ENCODE measurements around the gene CIAO3.
"Not testable (repeated sequence)": the region's sequence is repeated elsewhere in the genome, so short reads cannot be mapped to it uniquely, and the experiment has no call there.

The CIAO3 gene

GRCh38 chr16:760545-761343 lies 19.9 kb upstream of the CIAO3 start, which contains the start of gene MSLN:
Gene MSLN (plus strand): TSS chr16:760734. CDS start chr16:762681, 1,947 bp downstream.
- no peak within 1 kb of the TSS for H3K4me3 ChIP-seq (ENCODE audit: insufficient read depth, low read depth, low read length)
- peaks cover 3% of the 10 kb centered on the region for H3K4me1 ChIP-seq (ENCODE audit: control insufficient read depth, insufficient read depth, low read length)
- no peaks in the 10 kb centered on the region for H3K27me3 ChIP-seq (ENCODE audit: control insufficient read depth, insufficient read depth, low read length, poor library complexity, severe bottlenecking)
- no peak within 1 kb of the TSS for H3K27ac ChIP-seq (ENCODE audit: insufficient read depth, low read depth, low read length, poor library complexity, severe bottlenecking)
- 90% methylated on average over 37 of the region's 37 CpGs for WGBS, 2 experiments
- H3K9me3 ChIP-seq (ENCODE audit: control insufficient read depth, low read length): no peaks in the 10 kb centered on the region
- H3K36me3 ChIP-seq (ENCODE audit: control insufficient read depth, insufficient read depth, low read length): no peaks in the 10 kb centered on the region

DNA sequence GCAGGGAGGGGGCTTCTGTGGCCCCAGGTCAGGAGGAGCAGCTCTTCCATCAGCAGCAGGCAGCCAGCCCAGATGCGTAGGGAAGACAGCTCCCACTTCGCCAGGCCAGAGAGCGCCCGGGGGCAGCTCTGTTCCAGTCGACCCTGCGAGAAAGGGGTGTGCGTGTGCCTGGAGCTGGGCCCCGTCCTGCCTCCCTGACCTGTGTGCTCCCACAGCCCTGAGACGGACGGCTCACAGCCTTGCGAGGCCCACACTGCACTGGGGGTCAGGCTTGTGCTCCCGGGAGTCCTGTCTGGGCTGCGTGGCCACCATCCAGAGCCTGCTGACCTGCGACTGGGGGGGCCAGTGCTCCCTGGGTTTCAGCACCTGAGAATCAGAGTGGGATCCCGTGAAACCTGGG lies 19.3 kb upstream of the CIAO3 start:
- Histone ChIP-seq H3K36me3 (ENCODE audit: control insufficient read depth, insufficient read depth, low read length) (no peaks in the 10 kb centered on the region), H3K27ac (ENCODE audit: insufficient read depth, low read depth, low read length, poor library complexity, severe bottlenecking) (no peak overlapping the region), H3K4me1 (ENCODE audit: control insufficient read depth, insufficient read depth, low read length) (peaks cover 3% of the 10 kb centered on the region), H3K9me3 (ENCODE audit: control insufficient read depth, low read length) (no peaks in the 10 kb centered on the region), H3K27me3 (ENCODE audit: control insufficient read depth, insufficient read depth, low read length, poor library complexity, severe bottlenecking) (no peaks in the 10 kb centered on the region), H3K4me3 (ENCODE audit: insufficient read depth, low read depth, low read length) (no peak overlapping the region)
- 91 to 94% methylated on average over 15 of the region's 15 CpGs for WGBS, 2 experiments

DNA sequence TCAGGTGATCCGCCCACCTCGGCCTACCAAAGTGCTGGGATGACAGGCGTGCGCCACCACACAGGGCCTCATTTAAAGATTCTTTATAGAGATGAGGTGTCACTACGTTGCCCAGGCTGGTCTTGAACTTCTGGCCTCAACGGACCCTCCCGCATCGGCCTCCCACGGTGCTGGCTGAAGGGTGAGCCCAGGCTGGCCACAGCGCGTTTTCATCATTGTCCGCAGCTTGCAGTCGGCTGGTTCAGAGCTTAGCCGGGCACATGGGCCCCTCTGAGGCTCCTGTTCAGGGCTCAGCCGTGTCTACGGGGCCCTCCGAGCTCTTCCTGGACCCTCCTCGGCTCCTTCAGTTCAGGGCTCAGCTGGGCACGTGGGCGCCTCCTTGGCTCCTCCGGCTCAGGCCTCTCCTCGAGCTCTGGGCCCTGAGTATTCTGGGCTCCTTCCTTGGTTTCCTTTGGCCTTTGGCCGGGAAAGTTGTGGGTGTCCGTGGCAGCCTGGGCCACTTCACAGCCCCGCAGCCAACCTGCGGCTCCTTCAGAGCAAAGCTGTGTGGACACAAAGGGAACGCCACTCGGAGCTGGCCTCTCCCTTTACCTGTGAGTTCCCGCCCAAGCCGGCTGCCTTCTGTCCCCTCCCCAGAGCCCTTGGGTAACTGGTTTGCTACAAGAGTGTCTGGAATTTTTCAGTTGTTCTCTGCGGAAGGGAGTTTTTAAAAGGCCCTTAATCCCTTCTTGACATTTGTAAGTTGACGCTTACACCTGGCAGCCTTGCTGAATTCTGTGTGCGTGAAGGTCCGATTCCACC lies 18.5 kb upstream of the CIAO3 start:
- Histone ChIP-seq H3K27me3 (ENCODE audit: control insufficient read depth, insufficient read depth, low read length, poor library complexity, severe bottlenecking) (no peaks in the 10 kb centered on the region), H3K4me3 (ENCODE audit: insufficient read depth, low read depth, low read length) (no peak overlapping the region), H3K9me3 (ENCODE audit: control insufficient read depth, low read length) (no peaks in the 10 kb centered on the region), H3K27ac (ENCODE audit: insufficient read depth, low read depth, low read length, poor library complexity, severe bottlenecking) (no peak overlapping the region), H3K4me1 (ENCODE audit: control insufficient read depth, insufficient read depth, low read length) (peaks cover 3% of the 10 kb centered on the region), H3K36me3 (ENCODE audit: control insufficient read depth, insufficient read depth, low read length) (no peaks in the 10 kb centered on the region)
- WGBS, 2 experiments: 91 to 92% methylated on average over 34 of the region's 34 CpGs

DNA sequence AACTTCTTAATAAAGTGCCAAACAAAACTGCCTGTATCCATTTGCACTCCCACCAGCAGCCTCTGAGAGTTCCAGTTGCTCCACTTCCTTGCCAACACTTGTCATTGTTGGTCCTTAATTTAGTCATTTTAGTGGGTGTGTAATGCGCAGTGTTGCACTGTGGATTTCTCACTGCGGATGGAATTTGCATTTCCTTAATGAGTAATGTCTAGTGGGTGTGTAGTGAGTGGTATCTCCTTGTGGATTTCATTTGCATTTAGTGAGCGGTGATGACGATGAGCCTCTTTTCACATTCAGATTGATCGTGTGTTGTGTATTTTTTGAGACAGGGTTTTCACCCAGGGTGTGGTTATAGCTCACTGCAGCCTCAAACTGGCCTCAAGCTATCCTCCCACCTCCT lies 15.6 kb upstream of the CIAO3 start:
- 96% methylated on average over 5 of the region's 5 CpGs for WGBS, 2 experiments
- no peak overlapping the region for H3K4me3 ChIP-seq (ENCODE audit: insufficient read depth, low read depth, low read length)
- no peaks in the 10 kb centered on the region for H3K9me3 ChIP-seq (ENCODE audit: control insufficient read depth, low read length)
- H3K36me3 ChIP-seq (ENCODE audit: control insufficient read depth, insufficient read depth, low read length): no peaks in the 10 kb centered on the region
- H3K27ac ChIP-seq (ENCODE audit: insufficient read depth, low read depth, low read length, poor library complexity, severe bottlenecking): no peak overlapping the region
- peaks cover 11% of the 10 kb centered on the region for H3K4me1 ChIP-seq (ENCODE audit: control insufficient read depth, insufficient read depth, low read length)
- no peaks in the 10 kb centered on the region for H3K27me3 ChIP-seq (ENCODE audit: control insufficient read depth, insufficient read depth, low read length, poor library complexity, severe bottlenecking)

- 82 to 84% methylated on average over 11 of the region's 11 CpGs for WGBS, 2 experiments
- H3K36me3 ChIP-seq (ENCODE audit: control insufficient read depth, insufficient read depth, low read length): no peaks in the 10 kb centered on the region
- peaks cover 13% of the 10 kb centered on the region for H3K4me1 ChIP-seq (ENCODE audit: control insufficient read depth, insufficient read depth, low read length)
- H3K27ac ChIP-seq (ENCODE audit: insufficient read depth, low read depth, low read length, poor library complexity, severe bottlenecking): no peak overlapping the region
- H3K27me3 ChIP-seq (ENCODE audit: control insufficient read depth, insufficient read depth, low read length, poor library complexity, severe bottlenecking): no peaks in the 10 kb centered on the region
- no peaks in the 10 kb centered on the region for H3K9me3 ChIP-seq (ENCODE audit: control insufficient read depth, low read length)
- no peak overlapping the region for H3K4me3 ChIP-seq (ENCODE audit: insufficient read depth, low read depth, low read length)
Observed at GRCh38 chr16:754656-755055, 13.9 kb upstream of the CIAO3 start.

- H3K9me3 ChIP-seq (ENCODE audit: control insufficient read depth, low read length); H3K27ac ChIP-seq (ENCODE audit: insufficient read depth, low read depth, low read length, poor library complexity, severe bottlenecking); H3K4me3 ChIP-seq (ENCODE audit: insufficient read depth, low read depth, low read length); H3K36me3 ChIP-seq (ENCODE audit: control insufficient read depth, insufficient read depth, low read length); H3K27me3 ChIP-seq (ENCODE audit: control insufficient read depth, insufficient read depth, low read length, poor library complexity, severe bottlenecking): not testable (repeated sequence)
- 91 to 92% methylated on average over 11 of the region's 11 CpGs for WGBS, 2 experiments
- peaks cover 13% of the 10 kb centered on the region for H3K4me1 ChIP-seq (ENCODE audit: control insufficient read depth, insufficient read depth, low read length)
Observed at GRCh38 chr16:754121-754607, 13.4 kb upstream of the CIAO3 start.

DNA sequence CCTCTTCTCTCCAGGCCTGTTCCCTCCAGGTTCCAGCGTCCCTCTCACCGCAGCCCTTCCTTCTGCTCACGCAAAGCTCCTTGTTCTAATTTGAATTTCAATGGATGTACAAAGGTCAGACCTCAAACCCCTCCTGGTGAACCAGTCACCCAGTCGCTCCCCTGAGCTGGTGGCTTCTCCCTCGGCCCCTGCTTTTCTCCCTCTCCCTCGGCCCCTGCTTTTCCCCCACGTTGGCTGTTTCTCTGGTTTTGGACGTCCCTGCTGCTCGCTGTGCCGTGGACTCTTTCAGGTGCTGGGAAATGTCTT lies 11.2 kb upstream of the CIAO3 start:
- no peaks in the 10 kb centered on the region for H3K36me3 ChIP-seq (ENCODE audit: control insufficient read depth, insufficient read depth, low read length)
- peaks cover 13% of the 10 kb centered on the region for H3K4me1 ChIP-seq (ENCODE audit: control insufficient read depth, insufficient read depth, low read length)
- no peak overlapping the region for H3K4me3 ChIP-seq (ENCODE audit: insufficient read depth, low read depth, low read length)
- WGBS, 2 experiments: 10 to 15% methylated on average over 10 of the region's 10 CpGs
- H3K9me3 ChIP-seq (ENCODE audit: control insufficient read depth, low read length): no peaks in the 10 kb centered on the region
- no peak overlapping the region for H3K27ac ChIP-seq (ENCODE audit: insufficient read depth, low read depth, low read length, poor library complexity, severe bottlenecking)
- no peaks in the 10 kb centered on the region for H3K27me3 ChIP-seq (ENCODE audit: control insufficient read depth, insufficient read depth, low read length, poor library complexity, severe bottlenecking)

DNA sequence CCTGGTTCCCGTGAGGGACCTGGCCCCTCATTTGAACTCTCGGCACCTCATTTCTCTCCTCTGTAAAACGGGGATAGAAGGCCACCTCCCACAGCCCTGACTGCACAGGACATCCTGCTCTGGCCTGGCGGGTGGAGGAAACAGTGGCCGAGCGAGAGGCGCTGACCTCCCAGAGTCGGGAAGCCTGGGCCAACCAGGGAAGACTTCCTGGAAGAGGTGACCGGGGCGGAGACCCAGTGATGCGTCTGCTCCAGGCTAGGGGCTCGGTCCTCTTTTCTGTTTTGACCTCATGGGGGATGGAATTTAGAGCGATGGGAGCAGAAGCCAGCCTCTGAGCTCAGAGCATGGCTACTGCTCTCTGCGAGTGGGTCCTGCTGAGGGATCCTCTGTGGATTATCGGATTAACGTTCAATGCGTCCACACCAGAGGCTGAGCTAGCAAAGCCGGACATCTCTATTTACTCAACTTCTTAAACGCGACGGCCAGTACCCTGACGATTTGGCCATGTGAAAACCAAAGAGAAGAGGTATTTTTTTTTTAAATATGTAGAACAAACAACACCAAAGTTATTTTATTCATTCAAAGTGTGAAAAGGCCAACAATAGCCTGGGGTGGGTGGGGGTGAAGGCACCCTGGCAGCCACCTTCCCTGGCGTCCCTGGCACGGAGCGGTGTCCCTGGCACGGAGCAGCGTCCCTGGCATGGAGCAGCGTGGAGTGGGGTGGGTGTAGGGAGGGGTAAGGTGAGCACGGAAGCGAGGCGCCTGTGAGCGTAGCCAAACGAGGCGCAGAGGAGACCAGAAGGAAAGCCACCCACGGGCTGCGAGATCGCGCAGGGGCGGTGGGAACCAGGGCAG lies 10.6 kb upstream of the CIAO3 start:
- no peaks in the 10 kb centered on the region for H3K9me3 ChIP-seq (ENCODE audit: control insufficient read depth, low read length)
- H3K4me3 ChIP-seq (ENCODE audit: insufficient read depth, low read depth, low read length): no peak overlapping the region
- H3K27me3 ChIP-seq (ENCODE audit: control insufficient read depth, insufficient read depth, low read length, poor library complexity, severe bottlenecking): no peaks in the 10 kb centered on the region
- no peak overlapping the region for H3K27ac ChIP-seq (ENCODE audit: insufficient read depth, low read depth, low read length, poor library complexity, severe bottlenecking)
- no peaks in the 10 kb centered on the region for H3K36me3 ChIP-seq (ENCODE audit: control insufficient read depth, insufficient read depth, low read length)
- peaks cover 13% of the 10 kb centered on the region for H3K4me1 ChIP-seq (ENCODE audit: control insufficient read depth, insufficient read depth, low read length)
- WGBS, 2 experiments: 63 to 69% methylated on average over 39 of the region's 39 CpGs

DNA sequence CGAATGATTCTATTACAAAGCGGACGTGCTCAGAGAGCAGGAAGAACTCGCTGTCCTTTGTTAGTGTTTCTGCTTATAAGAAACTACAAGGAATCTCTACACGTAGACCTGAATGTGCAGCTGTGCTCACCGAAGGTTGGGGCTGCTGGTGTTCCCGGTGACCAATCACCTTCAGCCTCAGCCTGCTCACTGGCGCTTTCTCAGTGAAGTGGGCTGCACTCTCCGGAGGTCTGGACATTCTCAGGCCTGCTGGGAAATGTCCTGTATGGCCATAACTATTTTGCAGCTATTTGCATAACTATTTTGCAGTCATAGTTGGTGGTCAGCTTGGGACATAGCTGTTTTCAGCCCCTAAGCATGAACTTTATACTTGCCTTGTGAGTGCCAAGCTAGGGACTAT lies 9.7 kb upstream of the CIAO3 start:
- Histone ChIP-seq H3K27ac (ENCODE audit: insufficient read depth, low read depth, low read length, poor library complexity, severe bottlenecking) (no peak overlapping the region), H3K27me3 (ENCODE audit: control insufficient read depth, insufficient read depth, low read length, poor library complexity, severe bottlenecking) (no peaks in the 10 kb centered on the region), H3K36me3 (ENCODE audit: control insufficient read depth, insufficient read depth, low read length) (no peaks in the 10 kb centered on the region), H3K4me3 (ENCODE audit: insufficient read depth, low read depth, low read length) (no peak overlapping the region), H3K9me3 (ENCODE audit: control insufficient read depth, low read length) (no peaks in the 10 kb centered on the region), H3K4me1 (ENCODE audit: control insufficient read depth, insufficient read depth, low read length) (peaks cover 13% of the 10 kb centered on the region)
- WGBS, 2 experiments: 83 to 87% methylated on average over 9 of the region's 9 CpGs

GRCh38 chr16:749010-749409 lies 8.2 kb upstream of the CIAO3 start:
- Histone ChIP-seq H3K27ac (ENCODE audit: insufficient read depth, low read depth, low read length, poor library complexity, severe bottlenecking) (no peak overlapping the region), H3K4me1 (ENCODE audit: control insufficient read depth, insufficient read depth, low read length) (peaks cover 13% of the 10 kb centered on the region), H3K9me3 (ENCODE audit: control insufficient read depth, low read length) (no peaks in the 10 kb centered on the region), H3K4me3 (ENCODE audit: insufficient read depth, low read depth, low read length) (no peak overlapping the region), H3K27me3 (ENCODE audit: control insufficient read depth, insufficient read depth, low read length, poor library complexity, severe bottlenecking) (no peaks in the 10 kb centered on the region), H3K36me3 (ENCODE audit: control insufficient read depth, insufficient read depth, low read length) (no peaks in the 10 kb centered on the region)
- WGBS, 2 experiments: 93 to 95% methylated on average over 6 of the region's 6 CpGs

Data from ectodermal cell (in vitro differentiated cells).